PC-3 (cell line): Measurements from ENCODE around the gene HHIPL1. TPM values are rescaled to one million over a fixed set of nuclear protein-coding genes. Genes with fewer than 3 reads are reported as not detected.

Experiments used
- ATAC-seq: fragments of 200-7000 bp; cut with Tn5 transposase; 2 replicates; pipeline ENCODE4 v1.9.1; 2020; ENCODE audit warnings: mild to moderate bottlenecking, moderate library complexity
- BruUV-seq: library from RNA; stranded (reverse); fragments of 400-500 nt; replicated peaks from 2 replicates; lab custom pipeline; 2021; lab: Mats Ljungman, UMichigan
- CTCF ChIA-PET: fragments of 300-600 bp; sonication (Branson Sonifier 250); formaldehyde crosslinking; loops from one replicate; lab custom pipeline; 2022; ENCODE audit warnings: antibody characterized with exemption; lab: Charles Lee
- POLR2A ChIA-PET: fragments of 300-600 bp; sonication (Branson Sonifier 250); formaldehyde crosslinking; loops from one replicate; lab custom pipeline; 2022; ENCODE audit warnings: antibody characterized with exemption; ENCODE audit not compliant: unreplicated experiment; lab: Charles Lee
- DNase-seq: peaks from one replicate; pipeline ENCODE4 v3.0.0-alpha.2; 2015
- H2AFZ ChIP-seq: fragments of 300-600 bp; sonication (generic); 2 replicates; pipeline ENCODE4 v1.6.0; 2016; ENCODE audit warnings: antibody characterized with exemption, low read length
- H3F3A ChIP-seq: fragments of 300-600 bp; sonication (generic); one replicate; pipeline ENCODE4 v1.6.0; 2017; ENCODE audit warnings: antibody characterized with exemption, low read length, control low read depth, mild to moderate bottlenecking; ENCODE audit not compliant: unreplicated experiment
- H3K27ac ChIP-seq: fragments of 300-600 bp; sonication (generic); 2 replicates; pipeline ENCODE4 v1.5.1; 2016; ENCODE audit warnings: mild to moderate bottlenecking, low read length
- H3K27me3 ChIP-seq: fragments of 300-600 bp; sonication (generic); 2 replicates; pipeline ENCODE4 v1.6.1; 2016; ENCODE audit warnings: low read length, mixed read lengths
- H3K36me3 ChIP-seq: fragments of 300-600 bp; sonication (generic); 2 replicates; pipeline ENCODE4 v1.6.1; 2016; ENCODE audit warnings: low read depth, mixed run types, low read length, mixed read lengths
- H3K4me1 ChIP-seq: fragments of 300-600 bp; sonication (generic); 2 replicates; pipeline ENCODE4 v1.5.1; 2016; ENCODE audit warnings: low read length; ENCODE audit not compliant: insufficient read depth
- H3K4me2 ChIP-seq: fragments of 300-600 bp; sonication (generic); 2 replicates; pipeline ENCODE4 v1.6.0; 2016; ENCODE audit warnings: low read length
- H3K4me3 ChIP-seq: fragments of 300-600 bp; sonication (generic); 2 replicates; pipeline ENCODE4 v1.5.1; 2016; ENCODE audit warnings: mild to moderate bottlenecking, low read length, mixed read lengths
- H3K79me2 ChIP-seq: fragments of 300-600 bp; sonication (generic); 2 replicates; pipeline ENCODE4 v1.6.1; 2017; ENCODE audit warnings: low read length, mixed read lengths
- H3K9ac ChIP-seq: fragments of 300-600 bp; sonication (generic); 2 replicates; pipeline ENCODE4 v1.6.0; 2016; ENCODE audit warnings: mild to moderate bottlenecking, low read length
- H3K9me2 ChIP-seq: fragments of 300-600 bp; sonication (generic); replicated peaks from 2 replicates; pipeline ENCODE4 v1.6.1; 2016; ENCODE audit warnings: mixed run types, low read length, mixed read lengths
- H3K9me3 ChIP-seq: fragments of 300-600 bp; sonication (generic); 2 replicates; pipeline ENCODE4 v1.6.1; 2016; ENCODE audit warnings: low read length, mixed read lengths
- H4K20me1 ChIP-seq: fragments of 300-600 bp; sonication (generic); 2 replicates; pipeline ENCODE4 v1.6.1; 2016; ENCODE audit warnings: low read length, mixed read lengths
- EZH2 ChIP-seq: fragments of 300-600 bp; sonication (generic); IDR thresholded peaks from one replicate; pipeline ENCODE4 v1.6.1; 2017; ENCODE audit warnings: antibody characterized with exemption, mild to moderate bottlenecking, low read length; ENCODE audit not compliant: unreplicated experiment
- EZH2phosphoT487 ChIP-seq: fragments of 300-600 bp; sonication (generic); IDR thresholded peaks from 2 replicates; pipeline ENCODE4 v1.6.1; 2018; ENCODE audit warnings: mild to moderate bottlenecking, antibody characterized with exemption, low read length, borderline replicate concordance
- intact Hi-C: fragments of 100-400 bp; cut with micrococcal nuclease; formaldehyde crosslinking; loops from 2 replicates; pipeline ENCODE4 v1.9.0; 2023
- total RNA-seq: library from RNA; depleted of rRNA; stranded (reverse); fragments of >200 nt; gene quantifications from 2 replicates; pipeline ENCODE4 v1.2.3, GENCODE V29; 2014
- TF ChIP-seq, protein P1 (sequence below): fragments of 300-600 bp; sonication (generic); conservative IDR thresholded peaks from 2 replicates; pipeline ENCODE4 v1.5.1; 2017; ENCODE audit warnings: antibody characterized with exemption, low read depth, mild to moderate bottlenecking, low read length

Gene HHIPL1
- total RNA-seq, 1 experiment from 2014 or later, result 0.84 TPM

DNA sequence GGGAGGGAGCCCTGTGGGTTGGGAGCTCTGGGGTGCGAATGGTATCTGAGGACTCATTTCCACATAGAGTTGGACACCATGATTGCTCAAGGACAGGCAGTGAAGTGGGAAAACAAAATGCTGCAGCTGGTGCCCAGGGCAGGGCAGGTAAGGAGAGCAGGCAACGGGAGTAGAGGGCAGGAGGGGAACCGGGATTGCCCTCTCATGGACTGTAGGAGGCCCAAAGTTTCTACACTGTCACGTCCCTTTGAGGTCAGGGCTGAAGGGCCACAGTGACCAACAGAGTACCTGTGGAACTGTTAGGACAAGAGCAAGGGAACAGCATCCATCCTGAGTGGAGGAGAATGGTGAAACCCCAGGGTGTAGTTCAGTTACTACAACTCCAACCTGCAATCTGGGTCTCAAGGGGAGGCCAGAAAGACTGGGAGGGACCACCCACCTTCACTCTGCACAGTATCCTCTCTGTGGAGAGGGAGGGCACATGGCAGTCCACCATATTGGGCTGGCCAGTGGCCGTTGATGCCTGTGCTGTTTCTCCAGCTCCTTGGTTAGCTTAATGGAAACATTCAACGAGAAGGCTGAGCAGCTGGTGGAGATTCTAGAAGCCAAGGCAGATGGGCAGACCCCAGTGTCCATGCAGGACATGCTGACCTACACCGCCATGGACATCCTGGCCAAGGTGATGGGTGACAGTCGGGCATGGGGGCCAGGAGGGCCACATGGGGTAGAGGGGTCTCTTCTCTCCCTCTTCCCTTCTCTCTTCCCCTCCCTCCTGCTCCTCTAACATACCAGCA lies 61.4 kb downstream of the HHIPL1 start:
- no peak overlapping the region for H2AFZ ChIP-seq
- no peaks in the 10 kb centered on the region for H3K9me2 ChIP-seq
- no peak for ATAC-seq
- H3K4me2 ChIP-seq, result no peak overlapping the region
- no peaks in the 10 kb centered on the region for H3K27me3 ChIP-seq
- no peak overlapping the region for H3K9ac ChIP-seq
- H3K9me3 ChIP-seq, result no peaks in the 10 kb centered on the region
- TF ChIP-seq, protein P1, sequence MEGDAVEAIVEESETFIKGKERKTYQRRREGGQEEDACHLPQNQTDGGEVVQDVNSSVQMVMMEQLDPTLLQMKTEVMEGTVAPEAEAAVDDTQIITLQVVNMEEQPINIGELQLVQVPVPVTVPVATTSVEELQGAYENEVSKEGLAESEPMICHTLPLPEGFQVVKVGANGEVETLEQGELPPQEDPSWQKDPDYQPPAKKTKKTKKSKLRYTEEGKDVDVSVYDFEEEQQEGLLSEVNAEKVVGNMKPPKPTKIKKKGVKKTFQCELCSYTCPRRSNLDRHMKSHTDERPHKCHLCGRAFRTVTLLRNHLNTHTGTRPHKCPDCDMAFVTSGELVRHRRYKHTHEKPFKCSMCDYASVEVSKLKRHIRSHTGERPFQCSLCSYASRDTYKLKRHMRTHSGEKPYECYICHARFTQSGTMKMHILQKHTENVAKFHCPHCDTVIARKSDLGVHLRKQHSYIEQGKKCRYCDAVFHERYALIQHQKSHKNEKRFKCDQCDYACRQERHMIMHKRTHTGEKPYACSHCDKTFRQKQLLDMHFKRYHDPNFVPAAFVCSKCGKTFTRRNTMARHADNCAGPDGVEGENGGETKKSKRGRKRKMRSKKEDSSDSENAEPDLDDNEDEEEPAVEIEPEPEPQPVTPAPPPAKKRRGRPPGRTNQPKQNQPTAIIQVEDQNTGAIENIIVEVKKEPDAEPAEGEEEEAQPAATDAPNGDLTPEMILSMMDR, result no peak
- TF ChIP-seq EZH2phosphoT487, result no peak
- no peak for TF ChIP-seq EZH2
- no peak for DNase-seq
- no peak overlapping the region for H3K4me3 ChIP-seq
- H3K79me2 ChIP-seq, result no peaks in the 10 kb centered on the region
- H3F3A ChIP-seq, result no peaks in the 10 kb centered on the region
- POLR2A ChIA-PET, result no interaction called here
- intact Hi-C loops, result no loop called here
- no TSS peak for BruUV-seq
- no peaks in the 10 kb centered on the region for H3K4me1 ChIP-seq
- no peaks in the 10 kb centered on the region for H3K36me3 ChIP-seq
- CTCF ChIA-PET, result no interaction called here
- no peak overlapping the region for H3K27ac ChIP-seq
- no peaks in the 10 kb centered on the region for H4K20me1 ChIP-seq

DNA sequence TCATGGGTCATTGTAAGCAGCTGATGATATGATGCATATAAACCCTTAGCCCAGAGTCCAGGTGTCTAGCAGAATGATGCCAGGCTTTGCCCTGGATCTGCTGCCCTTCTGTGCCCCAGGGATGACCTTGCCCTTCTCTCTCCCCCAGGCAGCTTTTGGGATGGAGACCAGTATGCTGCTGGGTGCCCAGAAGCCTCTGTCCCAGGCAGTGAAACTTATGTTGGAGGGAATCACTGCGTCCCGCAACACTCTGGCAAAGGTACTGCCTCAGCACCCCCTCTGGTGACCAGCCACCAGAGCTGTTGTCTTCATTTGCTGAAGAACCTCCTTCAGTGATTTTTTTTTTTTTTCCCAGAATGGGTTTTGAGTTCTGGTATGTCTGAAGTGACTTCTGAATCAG lies 62.5 kb downstream of the HHIPL1 start:
- Histone ChIP-seq H3K79me2 (no peaks in the 10 kb centered on the region), H3K9me2 (no peaks in the 10 kb centered on the region), H3F3A (no peaks in the 10 kb centered on the region), H4K20me1 (no peaks in the 10 kb centered on the region), H3K4me2 (no peak overlapping the region), H3K27ac (no peak overlapping the region), H2AFZ (no peak overlapping the region), H3K27me3 (no peaks in the 10 kb centered on the region), H3K4me1 (no peaks in the 10 kb centered on the region), H3K9ac (no peak overlapping the region), H3K9me3 (no peaks in the 10 kb centered on the region), H3K4me3 (no peak overlapping the region), H3K36me3 (no peaks in the 10 kb centered on the region)
- no TSS peak for BruUV-seq
- TF ChIP-seq EZH2 (no peak), EZH2phosphoT487 (no peak)
- TF ChIP-seq, protein P1, result no peak
- ChIA-PET CTCF (no interaction called here), POLR2A (no interaction called here)
- intact Hi-C loops, result no loop called here
- DNase-seq, result no peak
- no peak for ATAC-seq

DNA sequence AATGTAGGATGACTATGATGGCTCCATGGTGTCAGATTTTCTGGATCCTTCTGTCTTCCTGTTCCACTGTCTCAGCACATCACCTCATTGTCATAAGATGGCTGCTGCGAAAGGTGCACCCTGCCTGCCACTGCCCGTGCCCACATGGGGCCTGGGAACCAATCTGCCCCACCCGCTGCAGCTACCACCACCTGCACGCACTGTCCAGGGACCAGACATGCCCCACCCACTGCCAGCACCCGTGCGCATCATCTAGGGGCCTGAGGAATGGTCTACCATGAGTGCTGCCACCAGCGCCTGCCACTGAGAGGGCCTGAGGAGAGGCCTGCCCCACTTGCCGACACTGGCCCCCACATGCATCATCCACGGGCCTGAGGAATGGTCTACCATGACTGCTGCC lies 63.0 kb downstream of the HHIPL1 start:
- Histone ChIP-seq H3F3A (no peaks in the 10 kb centered on the region), H3K9ac (no peak overlapping the region), H3K4me2 (no peak overlapping the region), H3K36me3 (no peaks in the 10 kb centered on the region), H3K9me3 (no peaks in the 10 kb centered on the region), H3K4me3 (no peak overlapping the region), H3K9me2 (no peaks in the 10 kb centered on the region), H2AFZ (no peak overlapping the region), H3K27me3 (no peaks in the 10 kb centered on the region), H3K79me2 (no peaks in the 10 kb centered on the region), H4K20me1 (no peaks in the 10 kb centered on the region), H3K4me1 (no peaks in the 10 kb centered on the region), H3K27ac (no peak overlapping the region)
- TF ChIP-seq EZH2, result no peak
- TF ChIP-seq, protein P1, result no peak
- TF ChIP-seq EZH2phosphoT487, result no peak
- intact Hi-C loops, result no loop called here
- ChIA-PET POLR2A (no interaction called here), CTCF (no interaction called here)
- no peak for ATAC-seq
- no TSS peak for BruUV-seq
- DNase-seq, result no peak
